Activated CD8-positive, alpha-beta memory T cell treated with anti-CD3 and anti-CD28 coated beads, Interleukin-2, amount 50 U/mL, for 4 hours (primary cell): ENCODE results near the gene RAI14.

ENCODE experiments used
- DNase-seq: peaks from one replicate; pipeline ENCODE4 v3.0.0-alpha.2; 2020

The RAI14 gene

DNA sequence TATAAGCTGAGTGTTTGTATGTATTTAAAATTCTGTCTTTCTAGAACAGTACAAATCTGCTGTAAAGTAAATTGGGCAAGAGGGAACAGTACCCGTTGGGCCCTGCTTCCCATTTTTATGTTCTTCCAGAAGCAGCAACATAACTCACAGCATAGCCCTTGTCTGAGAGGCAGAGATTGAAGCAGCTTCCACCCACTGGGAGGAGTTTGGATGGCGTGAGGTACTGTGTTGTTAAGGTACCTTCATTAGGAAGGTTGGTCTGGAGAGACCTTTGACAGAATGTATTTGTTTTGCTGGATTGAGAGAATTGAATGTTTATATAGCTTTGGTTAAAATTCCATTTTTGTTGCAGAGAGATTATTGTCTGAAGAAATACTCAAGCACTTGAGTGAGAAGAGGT lies 24.8 kb downstream of the RAI14 start:
- DNase-seq, result no peak

- DNase-seq, result no peak
These were observed 26.9 kb downstream of the RAI14 start for GRCh38 chr5:34682926-34683623.

GRCh38 chr5:34684281-34684979 lies 28.3 kb downstream of the RAI14 start:
- no peak for DNase-seq

GRCh38 chr5:34684980-34685352 lies 28.8 kb downstream of the RAI14 start:
- DNase-seq, result no peak

GRCh38 chr5:34685485-34686165 lies 29.5 kb downstream of the RAI14 start:
- no peak for DNase-seq

DNA sequence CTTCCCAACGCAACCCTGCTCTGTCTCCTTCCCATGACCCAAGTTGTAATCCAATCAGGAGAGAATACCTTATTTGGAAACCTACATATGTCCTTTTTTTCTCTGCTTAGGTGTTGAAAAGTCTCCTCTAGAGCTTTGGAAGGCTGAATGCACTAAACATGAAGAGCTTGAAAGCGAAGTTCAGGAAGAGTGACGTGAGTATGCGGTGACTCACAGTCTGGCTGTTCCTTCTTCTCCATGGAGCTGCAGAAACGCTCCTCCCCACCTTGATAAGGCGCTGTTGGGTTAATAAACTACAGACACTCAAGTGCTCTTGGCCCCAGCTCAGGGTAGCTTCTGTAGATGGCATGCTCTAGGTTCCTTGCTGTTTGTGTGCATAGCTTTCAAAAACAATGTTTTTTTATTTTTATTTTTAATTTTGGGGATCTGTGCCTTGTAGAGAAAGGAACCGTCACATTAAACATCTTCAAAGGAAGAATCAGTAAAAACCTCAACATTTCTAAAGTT lies 30.7 kb downstream of the RAI14 start:
- DNase-seq, result no peak

DNA sequence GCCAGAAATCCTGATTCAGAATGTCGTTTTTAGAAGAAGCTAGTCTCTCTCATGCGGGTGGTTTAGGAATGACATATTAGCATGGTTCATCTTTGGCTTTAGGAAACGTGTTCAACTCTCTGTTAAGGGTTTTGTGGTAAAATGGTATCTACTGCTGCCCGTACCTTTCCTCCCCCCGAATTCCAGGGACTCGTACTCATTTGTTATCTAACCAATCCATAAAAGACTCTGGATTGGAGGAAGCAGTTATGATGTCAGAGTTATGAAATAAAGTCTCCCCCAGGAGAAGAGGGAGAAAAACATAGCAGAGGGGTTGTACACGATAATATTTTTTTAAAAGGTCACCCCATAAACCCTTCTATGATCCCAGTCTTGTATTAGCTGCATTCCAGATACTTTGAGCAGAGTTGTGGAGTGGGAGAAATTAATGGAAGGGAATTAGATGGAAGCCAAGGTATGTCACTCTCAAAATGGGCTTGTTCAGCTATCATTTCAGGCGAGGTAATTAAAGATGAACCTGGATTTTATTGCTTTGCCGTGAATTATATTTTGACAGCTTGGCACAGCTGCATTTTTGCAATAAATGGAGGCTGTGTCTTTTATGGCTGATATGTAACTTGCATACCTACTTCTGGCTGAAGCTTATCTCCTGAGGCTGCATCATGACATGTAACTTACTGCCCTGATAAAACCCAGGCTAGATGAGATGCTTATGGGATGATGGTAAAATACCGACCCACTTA lies 31.3 kb downstream of the RAI14 start:
- DNase-seq, result no peak

DNA sequence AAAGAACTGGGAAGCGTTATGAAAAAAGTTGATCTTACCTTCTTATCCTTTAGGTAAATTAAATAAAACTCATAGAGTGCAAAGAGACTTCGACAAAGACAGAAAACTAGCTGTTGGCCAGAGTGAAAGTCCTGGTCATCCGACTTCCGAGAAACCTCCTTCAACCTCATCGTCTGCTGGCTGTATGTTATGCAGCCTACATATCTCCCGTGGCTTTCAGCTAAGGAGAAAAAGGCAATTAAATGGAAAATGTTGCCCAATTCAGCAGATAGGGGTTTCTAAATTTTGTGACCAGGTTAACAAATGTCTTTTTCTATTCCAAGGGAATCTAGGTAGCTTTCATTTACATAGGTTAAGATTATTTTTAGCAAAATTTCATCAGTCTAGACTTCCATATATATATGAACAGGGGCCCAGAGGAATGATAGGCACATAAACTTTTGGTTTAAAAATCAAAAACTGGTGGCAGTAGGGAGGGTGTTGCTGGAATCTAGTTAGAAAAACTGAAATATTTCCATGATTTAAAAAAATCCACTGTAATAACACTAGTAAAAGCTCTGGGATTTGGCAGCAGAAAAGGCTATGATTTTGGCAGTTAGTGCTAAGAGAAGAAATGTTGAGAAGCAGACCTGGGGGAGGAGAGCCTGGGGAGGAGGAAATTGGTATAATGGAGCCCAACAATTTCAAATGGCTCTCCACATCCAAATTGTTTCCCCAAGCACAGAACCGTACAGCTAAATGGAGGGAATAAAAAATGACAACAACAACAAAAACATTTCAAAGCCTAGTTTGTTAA lies 32.1 kb downstream of the RAI14 start:
- no peak for DNase-seq

GRCh38 chr5:34690301-34690700 lies 34.2 kb downstream of the RAI14 start:
- DNase-seq, result no peak

DNA sequence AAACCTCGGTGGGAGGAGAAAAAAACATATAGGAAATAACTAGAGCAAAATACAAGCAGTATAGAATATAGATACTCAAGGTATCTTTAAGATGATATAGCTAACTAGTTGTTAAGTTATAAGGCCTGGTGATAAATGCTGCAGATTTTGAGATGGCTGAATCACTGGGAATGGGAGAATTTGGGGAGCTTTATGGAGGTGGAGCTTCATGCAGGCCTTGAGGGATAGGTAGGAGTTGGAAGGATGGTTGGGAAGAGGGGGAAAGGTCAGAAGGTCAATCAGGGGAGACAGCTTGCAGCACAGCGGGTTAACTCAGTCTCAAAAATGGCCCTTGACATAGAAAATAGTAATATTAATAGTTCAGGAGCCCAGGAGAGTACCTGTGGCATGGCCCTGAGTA lies 34.8 kb downstream of the RAI14 start:
- DNase-seq, result no peak

DNA sequence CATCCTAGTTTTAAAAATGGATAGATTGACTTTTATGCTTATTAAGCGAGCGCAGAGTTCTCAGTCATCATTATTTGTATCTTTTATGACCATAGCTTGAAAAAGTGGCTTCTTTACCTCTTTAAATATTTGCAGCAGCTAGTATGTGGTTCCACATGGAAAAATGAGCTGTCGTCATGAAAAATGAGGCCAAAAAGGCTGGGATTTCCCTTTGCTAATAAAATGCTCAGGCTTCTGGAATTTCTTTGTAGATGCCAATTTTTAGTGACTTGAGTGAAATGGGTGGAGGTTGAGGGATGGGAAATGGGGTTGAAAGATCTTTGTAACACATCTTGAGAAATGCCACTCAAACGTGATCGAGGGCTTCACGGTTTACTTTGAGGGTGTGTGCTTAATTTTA lies 35.2 kb downstream of the RAI14 start:
- DNase-seq, result no peak

- no peak for DNase-seq
These were observed 36.7 kb downstream of the RAI14 start for GRCh38 chr5:34692786-34693185.

- DNase-seq, result no peak
These were observed 37.9 kb downstream of the RAI14 start for GRCh38 chr5:34694012-34694411.

GRCh38 chr5:34694685-34695084 lies 38.6 kb downstream of the RAI14 start:
- no peak for DNase-seq

DNA sequence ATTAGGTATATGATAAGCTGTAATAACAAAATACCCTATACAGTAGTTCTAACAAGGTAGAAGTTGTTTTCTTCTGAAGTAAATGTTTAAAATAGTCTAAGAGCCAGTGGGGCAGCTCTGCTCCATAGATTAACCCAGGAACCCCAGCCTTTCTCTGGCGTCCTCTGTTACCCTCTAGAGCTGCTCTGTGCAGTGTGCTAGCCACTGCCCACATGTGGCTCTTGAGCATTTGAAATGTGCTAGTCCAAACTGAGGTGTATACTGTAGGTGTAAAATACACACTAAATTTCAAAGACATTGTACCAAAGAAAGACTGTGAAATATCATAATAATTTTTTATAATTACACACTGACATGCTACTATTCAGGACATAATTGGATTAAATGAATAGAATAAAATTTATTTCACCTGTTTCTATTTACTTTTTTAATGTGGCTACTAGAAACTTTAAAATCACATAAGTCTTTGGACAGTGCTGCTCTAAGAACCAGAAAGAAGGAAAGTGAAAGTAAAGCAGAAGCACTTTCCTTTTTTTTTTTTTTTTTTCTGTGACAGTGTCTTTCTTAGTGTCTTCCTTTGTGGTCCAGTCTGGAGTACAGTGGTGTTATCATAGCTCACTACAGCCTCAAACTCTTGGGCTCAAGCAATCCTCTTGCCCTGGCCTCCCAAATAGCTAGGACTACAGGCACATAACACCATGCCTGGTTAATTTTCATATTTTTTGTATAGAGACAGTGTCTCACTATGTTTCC lies 39.3 kb downstream of the RAI14 start:
- no peak for DNase-seq

DNA sequence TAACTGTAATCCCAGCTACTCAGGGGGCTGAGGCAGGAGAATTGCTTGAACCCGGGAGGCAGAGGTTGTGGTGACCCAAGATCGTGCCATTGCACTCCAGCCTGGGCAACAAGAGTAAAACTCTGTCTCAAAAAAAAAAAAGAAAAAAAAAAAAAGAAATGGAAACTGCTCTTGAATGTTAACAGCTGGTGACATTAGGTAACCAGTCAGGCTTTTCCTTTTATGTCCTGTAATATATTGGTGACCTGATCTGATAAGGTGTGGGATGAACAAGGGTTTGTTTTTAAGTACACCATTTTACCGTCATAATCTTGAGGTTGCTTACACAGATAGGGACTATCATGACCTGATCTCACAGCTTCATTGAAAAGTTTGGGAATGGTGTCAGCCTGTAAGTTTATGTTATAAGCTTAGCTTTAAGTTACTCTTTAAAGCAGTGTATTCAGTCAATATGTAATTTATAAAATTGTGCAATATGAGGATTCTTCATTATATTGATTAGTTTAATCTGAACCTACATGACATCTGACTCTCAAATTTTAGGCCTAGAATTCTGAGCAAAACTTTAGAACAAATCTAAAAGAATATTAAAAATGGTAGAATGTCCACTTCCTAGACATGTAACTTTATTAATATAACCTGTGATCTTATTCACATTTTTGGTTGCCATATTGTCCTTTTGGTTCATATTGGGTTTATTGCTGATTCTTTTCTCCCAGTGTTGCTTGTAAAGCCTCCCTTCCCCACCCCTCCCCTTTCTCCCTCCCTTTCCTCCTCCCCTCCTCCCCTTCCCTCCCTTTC lies 41.4 kb downstream of the RAI14 start:
- no peak for DNase-seq

DNA sequence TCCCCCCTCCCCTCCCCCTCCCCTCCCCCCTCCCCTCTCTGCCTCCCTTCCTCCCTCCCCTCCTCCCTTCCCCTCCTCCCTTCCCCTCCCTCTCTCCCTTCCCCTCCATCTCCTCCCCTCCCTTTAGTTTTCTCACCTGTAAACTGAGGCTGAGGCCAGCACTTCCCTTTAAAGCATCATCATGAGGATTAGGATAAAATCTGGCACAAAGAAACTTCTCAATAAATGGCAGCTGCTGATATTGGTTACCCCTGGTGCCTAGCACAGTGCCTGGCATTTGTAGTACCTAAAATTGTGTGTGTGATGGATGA lies 41.9 kb downstream of the RAI14 start:
- DNase-seq, result no peak

DNA sequence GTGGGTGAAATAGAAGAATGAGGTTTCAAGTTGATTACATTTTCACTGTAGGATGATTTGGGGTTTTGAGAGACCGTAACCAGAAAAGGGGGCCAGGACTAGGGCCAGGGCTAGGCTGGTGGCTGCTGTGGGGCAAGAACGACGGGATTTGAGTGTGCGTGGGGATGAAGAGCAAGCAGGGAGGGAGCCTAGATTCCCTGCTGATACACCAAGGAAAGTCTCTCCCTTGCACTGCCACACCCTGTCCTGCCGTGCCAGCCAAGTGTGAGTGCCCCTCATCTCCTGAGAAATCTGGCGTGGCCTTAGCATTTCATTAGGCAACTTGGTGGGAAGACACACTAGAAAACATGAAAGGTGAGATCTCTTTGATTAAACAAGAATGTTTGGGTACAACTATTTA lies 42.6 kb downstream of the RAI14 start:
- DNase-seq, result no peak

GRCh38 chr5:34699155-34700077 lies 43.3 kb downstream of the RAI14 start:
- DNase-seq, result no peak

DNA sequence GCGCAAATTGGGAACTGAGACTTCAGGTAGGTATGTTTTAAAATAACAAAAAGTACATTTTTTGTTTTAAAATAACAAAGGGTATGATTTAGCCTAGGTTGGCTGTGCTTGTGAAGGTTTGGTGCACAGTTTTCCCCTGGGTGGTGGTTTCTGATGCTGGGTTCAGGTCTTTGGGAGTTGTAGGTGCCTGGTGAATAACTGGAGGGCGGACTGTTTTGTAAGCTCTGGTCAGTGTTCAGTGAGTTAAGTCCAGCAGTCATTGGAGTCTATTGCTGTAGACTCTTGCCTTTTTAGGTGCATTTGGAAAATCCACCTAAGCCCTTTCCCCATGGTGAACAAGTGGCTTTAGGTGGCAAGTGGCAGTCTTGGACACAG lies 43.9 kb downstream of the RAI14 start:
- no peak for DNase-seq
